CD4-positive, alpha-beta memory T cell (primary cell): ENCODE measurements around the gene CCDC54. TPM values are rescaled to one million over a fixed set of nuclear protein-coding genes. Genes with fewer than 3 reads are reported as not detected.

Experiments
- CTCF ChIA-PET: fragments of 350-600 bp; sonication (Branson Sonifier 250); formaldehyde crosslinking; loops from one replicate; lab custom pipeline; 2021; ENCODE audit warnings: inconsistent platforms; ENCODE audit not compliant: partially characterized antibody; lab: Charles Lee
- POLR2A ChIA-PET: fragments of 350-600 bp; sonication (Branson Sonifier 250); formaldehyde crosslinking; loops from one replicate; lab custom pipeline; 2021; ENCODE audit not compliant: partially characterized antibody; lab: Charles Lee
- DNase-seq, 5 donors: peaks; one replicate each; pipeline versions ENCODE4 v3.0.0 to v3.0.0-alpha.2; 2020 to 2022; ENCODE audit warnings: mixed read lengths in 1 of 5
- H3K27ac ChIP-seq: one replicate; pipeline ENCODE4 v1.7.0; 2013; ENCODE audit warnings: low read depth, low read length
- H3K27me3 ChIP-seq: 2 replicates; pipeline ENCODE4 v1.7.0; 2013; ENCODE audit warnings: mild to moderate bottlenecking, low read length, moderate library complexity; ENCODE audit not compliant: insufficient read depth
- H3K36me3 ChIP-seq: 2 replicates; pipeline ENCODE4 v1.7.0; 2013; ENCODE audit warnings: mild to moderate bottlenecking, low read length, moderate library complexity; ENCODE audit not compliant: insufficient read depth
- H3K4me1 ChIP-seq: 2 replicates; pipeline ENCODE4 v1.7.0; 2013; ENCODE audit warnings: mild to moderate bottlenecking, low read length, moderate library complexity; ENCODE audit not compliant: insufficient read depth
- H3K4me3 ChIP-seq, 2 donors: one replicate each; pipeline ENCODE4 v1.7.0; 2013; ENCODE audit warnings: low read length in 2 of 2, mild to moderate bottlenecking in 1 of 2
- H3K9me3 ChIP-seq, 2 donors: one replicate each; pipeline ENCODE4 v1.7.0; 2013; ENCODE audit warnings: low read length in 2 of 2, control low read depth in 1 of 2; ENCODE audit not compliant: control insufficient read depth in 1 of 2
- H3K27ac Mint-ChIP-seq, 7 donors: one replicate each; pipeline ENCODE4 v1.8.0; 2020 to 2021; ENCODE audit warnings: mixed read lengths in 7 of 7, mild to moderate bottlenecking in 6 of 7, inconsistent platforms in 3 of 7, moderate library complexity in 3 of 7
- H3K27me3 Mint-ChIP-seq, 2 donors: one replicate each; pipeline ENCODE4 v1.8.0; 2020 to 2021; ENCODE audit warnings: mixed read lengths in 2 of 2
- H3K36me3 Mint-ChIP-seq, 2 donors: one replicate each; pipeline ENCODE4 v1.8.0; 2020 to 2021; ENCODE audit warnings: mixed read lengths in 2 of 2, inconsistent platforms in 1 of 2, mild to moderate bottlenecking in 1 of 2
- H3K4me1 Mint-ChIP-seq, 4 donors: one replicate each; pipeline ENCODE4 v1.8.0; 2020 to 2021; ENCODE audit warnings: mixed read lengths in 4 of 4, mild to moderate bottlenecking in 1 of 4
- H3K4me3 Mint-ChIP-seq, 8 donors: one replicate each; pipeline ENCODE4 v1.8.0; 2020 to 2021; ENCODE audit warnings: mixed read lengths in 8 of 8, mild to moderate bottlenecking in 7 of 8, moderate library complexity in 6 of 8, inconsistent platforms in 3 of 8
- H3K9me3 Mint-ChIP-seq, 8 donors: one replicate each; pipeline ENCODE4 v1.8.0; 2020 to 2021; ENCODE audit warnings: mixed read lengths in 8 of 8, mild to moderate bottlenecking in 5 of 8, inconsistent platforms in 3 of 8, moderate library complexity in 1 of 8
- intact Hi-C: fragments of 100-400 bp; cut with micrococcal nuclease; formaldehyde crosslinking; loops from one replicate; pipeline ENCODE4 v1.15.1; 2023
- polyA plus RNA-seq, 2 donors: library from polyadenylated mRNA; unstranded; fragments of 300-500 nt; fragmentation: Illumina TruSeq; gene quantifications; one replicate each; pipeline ENCODE4 v1.2.3, GENCODE V29; 2021
- total RNA-seq, 2 experiments: library from RNA; stranded (reverse); gene quantifications; one replicate each; pipeline ENCODE4 v1.2.3, GENCODE V29; 2021

Gene CCDC54
- total and polyA plus RNA-seq, 4 experiments from 2014 or later = 0.18 TPM; not detected in 3

GRCh38 chr3:107413264-107413663 lies 36.0 kb downstream of the CCDC54 start:
- H3K9me3 ChIP-seq = peaks cover 0 to 7% of the 10 kb centered on the region in 2 donors
- Mint-ChIP-seq H3K27ac (no peak overlapping the region), H3K4me1 (peaks cover 0 to 4% (median 0%) of the 10 kb centered on the region in 4 donors), H3K27me3 (peaks cover 2 to 3% of the 10 kb centered on the region in 2 donors), H3K36me3 (no peaks in the 10 kb centered on the region), H3K9me3 (peaks cover 2 to 21% (median 10%) of the 10 kb centered on the region in 8 donors), H3K4me3 (no peak overlapping the region)
- no peaks in the 10 kb centered on the region for H3K36me3 ChIP-seq
- CTCF ChIA-PET = interaction anchor here (0.9 to 3.3 kb wide), 2 partner anchors 8 to 142 kb away, joined by 3 to 15 read pairs; no protein-coding TSS in a partner anchor
- no peak for DNase-seq
- intact Hi-C loops = no loop called here
- POLR2A ChIA-PET = interaction anchor here (0.5 kb wide), 1 partner anchor 12 kb away, joined by 3 read pairs; no protein-coding TSS in a partner anchor
- no peaks in the 10 kb centered on the region for H3K4me1 ChIP-seq
- H3K4me3 ChIP-seq = no peak overlapping the region
- no peaks in the 10 kb centered on the region for H3K27me3 ChIP-seq
- no peak overlapping the region for H3K27ac ChIP-seq

GRCh38 chr3:107414325-107414964 lies 37.2 kb downstream of the CCDC54 start:
- H3K4me1 Mint-ChIP-seq = peaks cover 0 to 4% (median 0%) of the 10 kb centered on the region in 4 donors
- Histone ChIP-seq H3K4me1 (no peaks in the 10 kb centered on the region), H3K4me3 (no peak overlapping the region), H3K27ac (no peak overlapping the region), H3K27me3 (no peaks in the 10 kb centered on the region), H3K36me3 (no peaks in the 10 kb centered on the region), H3K9me3 (peaks cover 0 to 2% of the 10 kb centered on the region in 2 donors)
- POLR2A ChIA-PET = no interaction called here
- H3K27ac Mint-ChIP-seq = no peak overlapping the region
- peaks cover 2 to 3% of the 10 kb centered on the region in 2 donors for H3K27me3 Mint-ChIP-seq
- CTCF ChIA-PET = interaction anchor here (2.1 kb wide), 1 partner anchor 15 kb away, joined by 7 read pairs; no protein-coding TSS in a partner anchor
- H3K9me3 Mint-ChIP-seq = peaks cover under 1 to 12% (median 7%) of the 10 kb centered on the region in 8 donors
- H3K4me3 Mint-ChIP-seq = no peak overlapping the region
- no peaks in the 10 kb centered on the region for H3K36me3 Mint-ChIP-seq
- no peak for DNase-seq
- intact Hi-C loops = no loop called here

DNA sequence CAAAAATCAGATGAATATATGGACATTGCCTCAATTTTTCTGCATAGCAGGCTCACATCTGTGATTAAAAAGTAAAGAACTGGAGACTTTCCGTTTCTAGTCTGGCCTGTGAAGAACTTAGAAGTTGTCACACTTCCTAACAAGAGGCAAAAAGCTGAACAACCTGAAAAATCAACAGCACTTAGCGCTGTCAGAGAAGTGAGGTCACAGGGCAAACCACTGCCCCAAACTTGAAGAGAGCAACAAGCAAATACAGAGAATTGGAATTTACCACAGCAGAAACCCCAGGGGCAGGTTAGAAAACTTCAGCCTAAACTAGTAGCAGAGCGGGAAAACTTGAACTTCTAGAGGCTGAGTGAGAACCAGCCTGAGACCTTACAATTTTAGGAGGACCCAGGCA lies 38.9 kb downstream of the CCDC54 start:
- peaks cover 0 to 5% of the 10 kb centered on the region in 2 donors for H3K27me3 Mint-ChIP-seq
- no peaks in the 10 kb centered on the region for H3K9me3 Mint-ChIP-seq
- no peak overlapping the region for H3K27ac Mint-ChIP-seq
- Histone ChIP-seq H3K4me3 (no peak overlapping the region), H3K36me3 (no peaks in the 10 kb centered on the region), H3K4me1 (no peaks in the 10 kb centered on the region), H3K27me3 (no peaks in the 10 kb centered on the region), H3K27ac (no peak overlapping the region), H3K9me3 (no peaks in the 10 kb centered on the region)
- peaks cover 0 to 6% (median 2%) of the 10 kb centered on the region in 4 donors for H3K4me1 Mint-ChIP-seq
- no peaks in the 10 kb centered on the region for H3K36me3 Mint-ChIP-seq
- intact Hi-C loops = no loop called here
- H3K4me3 Mint-ChIP-seq = no peak overlapping the region
- ChIA-PET CTCF (interaction anchor here (1.0 to 2.7 kb wide), 3 partner anchors 13 to 180 kb away, joined by 3 to 7 read pairs (median 7); no protein-coding TSS in a partner anchor), POLR2A (no interaction called here)
- DNase-seq = no peak

DNA sequence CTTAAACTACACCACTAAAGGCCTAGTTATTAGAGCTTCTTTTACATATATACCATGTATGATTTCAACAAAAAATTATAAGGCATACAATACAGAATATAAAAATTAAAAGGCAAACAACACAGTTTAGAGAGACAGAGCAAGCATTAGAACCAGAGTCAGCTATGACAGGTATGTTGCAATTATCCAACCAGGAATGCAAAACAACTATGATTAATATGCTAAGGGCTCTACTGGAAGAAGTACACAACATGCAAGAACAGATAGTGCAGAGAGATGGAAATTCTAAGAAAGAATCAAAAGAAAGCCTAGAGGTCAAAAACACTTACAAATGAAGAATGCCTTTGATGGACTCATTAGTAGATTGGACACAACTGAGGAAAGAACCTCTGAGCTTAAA lies 39.6 kb downstream of the CCDC54 start:
- POLR2A ChIA-PET = no interaction called here
- CTCF ChIA-PET = interaction anchor here (0.9 to 2.7 kb wide), 2 partner anchors 13 to 181 kb away, joined by 3 to 7 read pairs; no protein-coding TSS in a partner anchor
- no peak overlapping the region for H3K4me3 Mint-ChIP-seq
- Histone ChIP-seq H3K36me3 (no peaks in the 10 kb centered on the region), H3K4me1 (no peaks in the 10 kb centered on the region), H3K27ac (no peak overlapping the region), H3K9me3 (no peaks in the 10 kb centered on the region), H3K4me3 (no peak overlapping the region), H3K27me3 (no peaks in the 10 kb centered on the region)
- DNase-seq = no peak
- no peaks in the 10 kb centered on the region for H3K9me3 Mint-ChIP-seq
- no peak overlapping the region for H3K27ac Mint-ChIP-seq
- intact Hi-C loops = no loop called here
- H3K36me3 Mint-ChIP-seq = no peaks in the 10 kb centered on the region
- peaks cover 0 to 7% (median 3%) of the 10 kb centered on the region in 4 donors for H3K4me1 Mint-ChIP-seq
- H3K27me3 Mint-ChIP-seq = peaks cover under 1 to 7% of the 10 kb centered on the region in 2 donors

- intact Hi-C loops = loop anchor here (1.0 kb wide), 3 partner anchors 9 to 185 kb away; no protein-coding TSS in a partner anchor
- no peaks in the 10 kb centered on the region for H3K4me1 ChIP-seq
- Mint-ChIP-seq H3K9me3 (no peaks in the 10 kb centered on the region), H3K4me1 (peaks cover 0 to 3% (median 3%) of the 10 kb centered on the region in 4 donors), H3K27me3 (peaks cover 1 to 6% of the 10 kb centered on the region in 2 donors), H3K4me3 (peak overlapping the region in 7 of 8 donors; percentile 17 to 81 (median 60)), H3K36me3 (no peaks in the 10 kb centered on the region), H3K27ac (peak overlapping the region in 2 of 7 donors; percentile 4 to 83)
- H3K27me3 ChIP-seq = no peaks in the 10 kb centered on the region
- no peak overlapping the region for H3K4me3 ChIP-seq
- POLR2A ChIA-PET = interaction anchor here (1.2 to 2.0 kb wide), 2 partner anchors 10 to 149 kb away, joined by 3 to 6 read pairs; no protein-coding TSS in a partner anchor
- no peaks in the 10 kb centered on the region for H3K36me3 ChIP-seq
- H3K27ac ChIP-seq = no peak overlapping the region
- H3K9me3 ChIP-seq = no peaks in the 10 kb centered on the region
- peak; percentile 38 to 59 (median 47) for DNase-seq
- CTCF ChIA-PET = interaction anchor here (0.8 to 3.8 kb wide), 29 partner anchors 9 to 1532 kb away, joined by 3 to 49 read pairs (median 5); partner anchors contain the start of gene GUCA1C
Observed at GRCh38 chr3:107421170-107421792, 44.0 kb downstream of the CCDC54 start.

DNA sequence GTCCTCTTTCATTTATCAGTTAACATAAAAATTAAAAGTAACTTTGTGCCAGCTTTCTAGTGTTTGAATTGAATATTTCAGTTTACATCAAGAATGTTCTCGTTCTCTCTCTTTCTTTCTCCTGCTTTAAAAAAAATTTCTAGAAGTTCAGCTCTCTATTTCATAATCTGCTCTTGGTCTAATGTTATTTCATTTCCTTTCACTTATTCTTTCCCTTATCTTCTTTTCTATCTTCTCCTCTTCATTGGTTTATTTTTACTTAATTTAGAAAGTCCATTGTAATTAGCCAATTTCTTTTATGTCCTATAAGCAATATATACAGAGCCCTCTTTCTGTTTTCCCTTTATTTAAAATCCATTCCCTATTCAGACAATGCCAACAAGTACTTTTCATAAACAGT lies 44.6 kb downstream of the CCDC54 start:
- intact Hi-C loops = loop anchor here (1.0 kb wide), 3 partner anchors 8 to 186 kb away; no protein-coding TSS in a partner anchor
- ChIA-PET CTCF (interaction anchor here (0.8 to 3.8 kb wide), 20 partner anchors 8 to 188 kb away, joined by 3 to 49 read pairs (median 5); no protein-coding TSS in a partner anchor), POLR2A (interaction anchor here (1.2 to 2.0 kb wide), 2 partner anchors 9 to 150 kb away, joined by 3 to 6 read pairs; no protein-coding TSS in a partner anchor)
- no peak for DNase-seq
- H3K4me1 ChIP-seq = no peaks in the 10 kb centered on the region
- Mint-ChIP-seq H3K27me3 (peaks cover 1 to 5% of the 10 kb centered on the region in 2 donors), H3K36me3 (no peaks in the 10 kb centered on the region), H3K27ac (no peak overlapping the region), H3K4me3 (no peak overlapping the region), H3K9me3 (no peaks in the 10 kb centered on the region), H3K4me1 (peaks cover 0 to 3% (median 3%) of the 10 kb centered on the region in 4 donors)
- no peaks in the 10 kb centered on the region for H3K9me3 ChIP-seq
- H3K27ac ChIP-seq = no peak overlapping the region
- H3K27me3 ChIP-seq = no peaks in the 10 kb centered on the region
- H3K4me3 ChIP-seq = no peak overlapping the region
- no peaks in the 10 kb centered on the region for H3K36me3 ChIP-seq
